PC-9 (cell line): Measurements from ENCODE around the gene CDKN2AIP. TPM values are rescaled to one million over a fixed set of nuclear protein-coding genes. Genes with fewer than 3 reads are reported as not detected.

Experiments used
- BruUV-seq: library from RNA; stranded (reverse); fragments of 400-500 nt; replicated peaks from 2 replicates; lab custom pipeline; 2021; lab: Mats Ljungman, UMichigan
- CTCF ChIA-PET: fragments of 300-600 bp; sonication (Branson Sonifier 250); formaldehyde crosslinking; loops from one replicate; lab custom pipeline; 2022; ENCODE audit warnings: antibody characterized with exemption; lab: Charles Lee
- POLR2A ChIA-PET: fragments of 300-600 bp; sonication (Branson Sonifier 250); formaldehyde crosslinking; loops from one replicate; lab custom pipeline; 2022; ENCODE audit warnings: antibody characterized with exemption; ENCODE audit not compliant: unreplicated experiment; lab: Charles Lee
- DNase-seq, 2 experiments: peaks; one replicate each; pipeline versions ENCODE4 v3.0.0 to v3.0.0-alpha.2; 2015 to 2022; ENCODE audit warnings: mixed read lengths in 1 of 2
- H2AFZ ChIP-seq: fragments of 200-600 bp; sonication (generic); 2 replicates; pipeline ENCODE4 v1.8.1; 2017; ENCODE audit warnings: antibody characterized with exemption
- H3F3A ChIP-seq: fragments of 200-600 bp; sonication (generic); 2 replicates; pipeline ENCODE4 v1.8.1; 2017; ENCODE audit warnings: antibody characterized with exemption, mild to moderate bottlenecking, low read depth; ENCODE audit not compliant: insufficient read depth
- H3K27ac ChIP-seq: fragments of 200-600 bp; sonication (generic); 2 replicates; pipeline ENCODE4 v1.6.1; 2016; ENCODE audit warnings: mixed run types
- H3K27me3 ChIP-seq: fragments of 200-600 bp; sonication (generic); 2 replicates; pipeline ENCODE4 v1.6.1; 2016; ENCODE audit warnings: low read depth, mixed run types; ENCODE audit not compliant: insufficient read depth
- H3K36me3 ChIP-seq: fragments of 200-600 bp; sonication (generic); 2 replicates; pipeline ENCODE4 v1.6.1; 2016; ENCODE audit warnings: low read depth, mixed run types
- H3K4me1 ChIP-seq: fragments of 200-600 bp; sonication (generic); replicated peaks from 2 replicates; pipeline ENCODE4 v1.6.1; 2016; ENCODE audit warnings: mixed run types; ENCODE audit not compliant: insufficient read depth
- H3K4me2 ChIP-seq: fragments of 200-600 bp; sonication (generic); 2 replicates; pipeline ENCODE4 v1.6.1; 2017; ENCODE audit warnings: mixed run types
- H3K4me3 ChIP-seq: fragments of 200-600 bp; sonication (generic); 2 replicates; pipeline ENCODE4 v1.6.1; 2016; ENCODE audit warnings: mixed run types
- H3K79me2 ChIP-seq: fragments of 200-600 bp; sonication (generic); 2 replicates; pipeline ENCODE4 v1.6.1; 2017; ENCODE audit warnings: low read depth, mixed run types
- H3K9me2 ChIP-seq: fragments of 200-600 bp; sonication (generic); 2 replicates; pipeline ENCODE4 v1.8.1; 2017; ENCODE audit warnings: mild to moderate bottlenecking; ENCODE audit not compliant: insufficient read depth
- H3K9me3 ChIP-seq: fragments of 200-600 bp; sonication (generic); 2 replicates; pipeline ENCODE4 v1.8.1; 2016; ENCODE audit warnings: low read depth; ENCODE audit not compliant: insufficient read depth
- H4K20me1 ChIP-seq: fragments of 200-600 bp; sonication (generic); 2 replicates; pipeline ENCODE4 v1.8.1; 2017; ENCODE audit not compliant: insufficient read depth
- EZH2 ChIP-seq: fragments of 200-600 bp; sonication (generic); IDR thresholded peaks from 2 replicates; pipeline ENCODE4 v1.8.0; 2017; ENCODE audit warnings: antibody characterized with exemption, low read depth
- intact Hi-C: fragments of 100-400 bp; cut with micrococcal nuclease; formaldehyde crosslinking; loops from one replicate; pipeline ENCODE4 v1.10.0; 2022; ENCODE audit not compliant: unreplicated experiment
- total RNA-seq: library from RNA; stranded (reverse); gene quantifications from 2 replicates; pipeline ENCODE4 v1.2.3, GENCODE V29; 2021
- TF ChIP-seq, protein P1 (sequence below): fragments of 200-600 bp; sonication (generic); conservative IDR thresholded peaks from 2 replicates; pipeline ENCODE4 v1.6.1; 2017; ENCODE audit warnings: mixed run types, antibody characterized with exemption, mild to moderate bottlenecking, moderate library complexity

CDKN2AIP gene
- total RNA-seq, 1 experiment from 2014 or later, result 8.7 TPM

DNA sequence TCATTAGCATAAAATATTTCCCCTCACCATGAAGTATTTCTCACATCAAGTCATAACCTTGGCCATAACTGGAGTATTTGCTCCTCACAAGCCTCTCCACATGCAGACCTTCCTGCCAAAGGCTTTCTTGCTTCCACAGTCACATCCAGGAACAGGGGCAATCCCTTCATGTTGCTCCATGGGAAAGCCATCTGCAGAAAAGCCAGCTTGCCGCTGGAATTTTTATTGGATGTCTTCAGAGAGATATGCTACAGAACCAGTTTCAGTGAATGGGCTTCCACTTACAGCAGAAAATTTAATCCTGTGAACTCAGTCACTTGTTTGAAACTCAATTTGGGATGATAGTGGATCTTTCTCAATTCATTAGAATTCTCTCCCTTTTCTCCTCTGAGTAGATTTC, 3.2 kb upstream of the CDKN2AIP start:
- CTCF ChIA-PET, result no interaction called here
- intact Hi-C loops, result no loop called here

DNA sequence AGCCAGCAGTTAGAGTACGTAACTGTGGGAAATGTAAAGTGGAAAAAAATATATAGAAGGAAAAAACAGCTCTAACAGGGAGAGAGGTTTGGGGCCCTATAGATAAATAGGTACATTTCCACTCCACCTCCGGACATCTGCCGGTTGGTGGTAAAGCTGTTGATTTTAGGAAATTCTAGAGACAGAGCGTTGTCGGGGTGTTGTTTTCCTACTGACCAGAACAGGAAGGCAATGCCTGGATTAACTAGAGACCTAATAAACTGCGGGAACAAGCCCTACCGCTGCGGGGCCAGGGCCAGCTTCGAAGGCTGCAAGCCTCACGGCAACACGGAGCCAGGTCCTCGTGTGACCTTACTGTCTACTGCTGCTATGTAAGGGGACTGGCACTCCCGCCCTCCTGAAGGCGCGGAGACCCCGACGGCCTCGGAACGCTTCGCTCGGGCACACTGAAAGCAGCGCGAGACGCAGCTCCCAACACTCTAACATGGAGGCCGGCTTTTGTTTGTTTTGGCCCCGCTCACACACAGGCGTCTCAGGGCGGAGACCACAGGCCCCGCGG, 702 bp upstream of the CDKN2AIP start:
- Histone ChIP-seq H3K4me1 (peaks cover 17% of the 10 kb centered on the region), H3K27ac (peak overlapping the region; percentile 93), H3F3A (peaks cover 32% of the 10 kb centered on the region), H4K20me1 (no peaks in the 10 kb centered on the region), H3K4me3 (peak overlapping the region; percentile 88), H3K9me3 (no peaks in the 10 kb centered on the region), H3K79me2 (peaks cover 27% of the 10 kb centered on the region), H3K27me3 (no peaks in the 10 kb centered on the region), H2AFZ (peak overlapping the region; percentile 97), H3K36me3 (peaks cover 14% of the 10 kb centered on the region; the same call in 1 of the 2 replicates), H3K9me2 (no peaks in the 10 kb centered on the region), H3K4me2 (peak overlapping the region; percentile 83)
- BruUV-seq, result TSS peak; percentile 80
- peak in 1 of 2 experiments; percentile 35 for DNase-seq
- TF ChIP-seq, protein P1, sequence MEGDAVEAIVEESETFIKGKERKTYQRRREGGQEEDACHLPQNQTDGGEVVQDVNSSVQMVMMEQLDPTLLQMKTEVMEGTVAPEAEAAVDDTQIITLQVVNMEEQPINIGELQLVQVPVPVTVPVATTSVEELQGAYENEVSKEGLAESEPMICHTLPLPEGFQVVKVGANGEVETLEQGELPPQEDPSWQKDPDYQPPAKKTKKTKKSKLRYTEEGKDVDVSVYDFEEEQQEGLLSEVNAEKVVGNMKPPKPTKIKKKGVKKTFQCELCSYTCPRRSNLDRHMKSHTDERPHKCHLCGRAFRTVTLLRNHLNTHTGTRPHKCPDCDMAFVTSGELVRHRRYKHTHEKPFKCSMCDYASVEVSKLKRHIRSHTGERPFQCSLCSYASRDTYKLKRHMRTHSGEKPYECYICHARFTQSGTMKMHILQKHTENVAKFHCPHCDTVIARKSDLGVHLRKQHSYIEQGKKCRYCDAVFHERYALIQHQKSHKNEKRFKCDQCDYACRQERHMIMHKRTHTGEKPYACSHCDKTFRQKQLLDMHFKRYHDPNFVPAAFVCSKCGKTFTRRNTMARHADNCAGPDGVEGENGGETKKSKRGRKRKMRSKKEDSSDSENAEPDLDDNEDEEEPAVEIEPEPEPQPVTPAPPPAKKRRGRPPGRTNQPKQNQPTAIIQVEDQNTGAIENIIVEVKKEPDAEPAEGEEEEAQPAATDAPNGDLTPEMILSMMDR, result no peak
- TF ChIP-seq EZH2, result no peak
- POLR2A ChIA-PET, result interaction anchor here (0.6 kb wide), 1 partner anchor 560 kb away, joined by 3 read pairs; no protein-coding TSS in a partner anchor
- CTCF ChIA-PET, result interaction anchor here (0.6 kb wide), 1 partner anchor 16 kb away, joined by 3 read pairs; no protein-coding TSS in a partner anchor
- intact Hi-C loops, result loop anchor here (1.0 to 2.0 kb wide), 2 partner anchors 36 to 61 kb away; partner anchors contain the start of gene ING2

More for the DNA sequence above, 3.2 kb upstream of the CDKN2AIP start:
- no TSS peak for BruUV-seq
- Histone ChIP-seq H3K79me2 (peaks cover 15% of the 10 kb centered on the region), H3K9me3 (no peaks in the 10 kb centered on the region), H3K27me3 (no peaks in the 10 kb centered on the region), H3K4me2 (no peak overlapping the region), H3K27ac (no peak overlapping the region), H3K36me3 (no peaks in the 10 kb centered on the region), H2AFZ (no peak overlapping the region), H3K4me3 (no peak overlapping the region), H4K20me1 (no peaks in the 10 kb centered on the region), H3F3A (peaks cover 44% of the 10 kb centered on the region), H3K9me2 (no peaks in the 10 kb centered on the region), H3K4me1 (peaks cover 27% of the 10 kb centered on the region)
- POLR2A ChIA-PET, result no interaction called here
- no peak for TF ChIP-seq EZH2
- TF ChIP-seq, protein P1, result no peak
- peak in 1 of 2 experiments; percentile 50 for DNase-seq

DNA sequence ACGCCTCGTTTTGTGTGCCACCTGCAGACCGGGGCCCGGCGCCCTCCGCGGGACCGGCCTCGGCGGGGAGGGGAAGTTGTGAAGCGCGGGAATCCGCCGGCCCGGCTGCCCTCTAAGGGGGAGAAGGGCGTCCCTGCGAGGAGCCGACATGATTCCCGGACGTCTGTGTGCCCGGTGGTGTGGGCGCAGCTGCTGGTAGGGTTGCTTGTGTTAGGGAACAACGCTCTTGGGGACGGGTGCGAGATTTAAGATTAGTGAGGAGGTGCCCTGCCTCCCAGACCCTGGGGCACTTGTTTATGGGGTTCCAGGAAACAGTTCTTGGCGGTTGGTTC, 627 bp downstream of the CDKN2AIP start:
- POLR2A ChIA-PET, result no interaction called here
- H3F3A ChIP-seq, result peaks cover 23% of the 10 kb centered on the region

More for the DNA sequence above, 627 bp downstream of the CDKN2AIP start:
- BruUV-seq, result no TSS peak
- DNase-seq, result peak in 1 of 2 experiments; percentile 35
- H3K4me1 ChIP-seq, result peaks cover 7% of the 10 kb centered on the region; the same call in 1 of the 2 replicates
- no peaks in the 10 kb centered on the region for H3K9me3 ChIP-seq
- intact Hi-C loops, result loop anchor here (2.0 kb wide), 1 partner anchor 60 kb away; the partner anchor contains the start of gene ING2
- peaks cover 14% of the 10 kb centered on the region; the same call in 1 of the 2 replicates for H3K36me3 ChIP-seq
- H3K9me2 ChIP-seq, result no peaks in the 10 kb centered on the region
- no peaks in the 10 kb centered on the region for H3K27me3 ChIP-seq
- peak overlapping the region; percentile 92 for H2AFZ ChIP-seq
- no peaks in the 10 kb centered on the region for H4K20me1 ChIP-seq
- TF ChIP-seq, protein P1, result no peak
- no peak for TF ChIP-seq EZH2
- H3K27ac ChIP-seq, result peak overlapping the region; percentile 93
- H3K79me2 ChIP-seq, result peaks cover 27% of the 10 kb centered on the region
- peak overlapping the region; percentile 84 for H3K4me2 ChIP-seq
- CTCF ChIA-PET, result no interaction called here
- H3K4me3 ChIP-seq, result peak overlapping the region; percentile 88
